ENCODE data around the gene ASB3.

Gene ASB3

DNA sequence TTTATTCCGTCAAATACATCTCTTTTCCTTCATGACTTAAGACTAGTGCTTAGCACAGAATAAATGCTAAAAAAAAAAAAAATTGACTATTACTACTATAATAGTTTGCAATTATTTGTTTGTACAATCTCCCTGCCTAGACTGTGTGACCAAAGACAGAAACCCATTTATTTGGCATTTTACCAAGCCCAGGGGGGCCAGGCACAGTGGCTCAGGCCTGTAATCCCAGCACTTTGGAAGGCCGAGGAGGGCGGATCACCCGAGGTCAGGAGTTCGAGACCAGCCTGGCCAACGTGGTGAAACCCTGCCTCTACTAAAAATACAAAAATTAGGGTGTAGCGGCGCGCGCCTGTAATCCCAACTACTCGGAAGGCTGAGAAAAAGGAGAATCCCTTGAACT, 1.4 kb downstream of the ASB3 start:
- H3K79me2 ChIP-seq (ENCODE audit: insufficient read depth, low read length) = peaks cover 96% of the 10 kb centered on the region
- no peaks in the 10 kb centered on the region for H3K27me3 ChIP-seq (ENCODE audit: insufficient read depth, low read length, poor library complexity, severe bottlenecking)
- peak overlapping the region; percentile 82 for H3K4me3 ChIP-seq (ENCODE audit: low read length, poor library complexity, severe bottlenecking)
- no peaks in the 10 kb centered on the region for H3F3A ChIP-seq (ENCODE audit: low read depth)
- peaks cover 59% of the 10 kb centered on the region for H3K4me1 ChIP-seq (ENCODE audit: insufficient read depth, low read length, poor library complexity, severe bottlenecking)
- H3K9ac ChIP-seq (ENCODE audit: low read depth, low read length, poor library complexity, severe bottlenecking) = peak overlapping the region; percentile 94
- no peaks in the 10 kb centered on the region for H3K9me3 ChIP-seq (ENCODE audit: insufficient read depth, low read depth, low read length)
- no peaks in the 10 kb centered on the region for H3K9me2 ChIP-seq (replicated peaks; ENCODE audit: low read depth, low read length)
- TF ChIP-seq, protein P1, sequence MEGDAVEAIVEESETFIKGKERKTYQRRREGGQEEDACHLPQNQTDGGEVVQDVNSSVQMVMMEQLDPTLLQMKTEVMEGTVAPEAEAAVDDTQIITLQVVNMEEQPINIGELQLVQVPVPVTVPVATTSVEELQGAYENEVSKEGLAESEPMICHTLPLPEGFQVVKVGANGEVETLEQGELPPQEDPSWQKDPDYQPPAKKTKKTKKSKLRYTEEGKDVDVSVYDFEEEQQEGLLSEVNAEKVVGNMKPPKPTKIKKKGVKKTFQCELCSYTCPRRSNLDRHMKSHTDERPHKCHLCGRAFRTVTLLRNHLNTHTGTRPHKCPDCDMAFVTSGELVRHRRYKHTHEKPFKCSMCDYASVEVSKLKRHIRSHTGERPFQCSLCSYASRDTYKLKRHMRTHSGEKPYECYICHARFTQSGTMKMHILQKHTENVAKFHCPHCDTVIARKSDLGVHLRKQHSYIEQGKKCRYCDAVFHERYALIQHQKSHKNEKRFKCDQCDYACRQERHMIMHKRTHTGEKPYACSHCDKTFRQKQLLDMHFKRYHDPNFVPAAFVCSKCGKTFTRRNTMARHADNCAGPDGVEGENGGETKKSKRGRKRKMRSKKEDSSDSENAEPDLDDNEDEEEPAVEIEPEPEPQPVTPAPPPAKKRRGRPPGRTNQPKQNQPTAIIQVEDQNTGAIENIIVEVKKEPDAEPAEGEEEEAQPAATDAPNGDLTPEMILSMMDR (conservative IDR thresholded peaks at IDR 0.05; ENCODE audit: low read length) = no peak
- no peak for TF ChIP-seq EZH2phosphoT487 (IDR thresholded peaks at IDR 0.05; ENCODE audit: borderline replicate concordance)
- H4K20me1 ChIP-seq (ENCODE audit: insufficient read depth, low read length, poor library complexity, severe bottlenecking) = peaks cover 48% of the 10 kb centered on the region
- no peak overlapping the region for H2AFZ ChIP-seq (ENCODE audit: low read length)
- H3K36me3 ChIP-seq (ENCODE audit: insufficient read depth, low read length) = peaks cover 3% of the 10 kb centered on the region; the same call in 1 of the 2 replicates
- H3K4me2 ChIP-seq (ENCODE audit: low read depth, low read length, poor library complexity, severe bottlenecking) = peak overlapping the region; percentile 91

GRCh38 chr2:53784436-53784835, 2.3 kb downstream of the ASB3 start:
- Histone ChIP-seq H3K4me3 (ENCODE audit: low read length, poor library complexity, severe bottlenecking) (peak overlapping the region; percentile 82), H3K9ac (ENCODE audit: low read depth, low read length, poor library complexity, severe bottlenecking) (peak overlapping the region; percentile 94), H3K4me1 (ENCODE audit: insufficient read depth, low read length, poor library complexity, severe bottlenecking) (peaks cover 63% of the 10 kb centered on the region), H3K36me3 (ENCODE audit: insufficient read depth, low read length) (peaks cover 6% of the 10 kb centered on the region), H3K9me3 (ENCODE audit: insufficient read depth, low read depth, low read length) (no peaks in the 10 kb centered on the region), H3K79me2 (ENCODE audit: insufficient read depth, low read length) (peaks cover 97% of the 10 kb centered on the region), H3F3A (ENCODE audit: low read depth) (no peaks in the 10 kb centered on the region), H4K20me1 (ENCODE audit: insufficient read depth, low read length, poor library complexity, severe bottlenecking) (peaks cover 50% of the 10 kb centered on the region), H3K9me2 (replicated peaks; ENCODE audit: low read depth, low read length) (no peaks in the 10 kb centered on the region), H2AFZ (ENCODE audit: low read length) (no peak overlapping the region), H3K27me3 (ENCODE audit: insufficient read depth, low read length, poor library complexity, severe bottlenecking) (no peaks in the 10 kb centered on the region), H3K4me2 (ENCODE audit: low read depth, low read length, poor library complexity, severe bottlenecking) (peak overlapping the region; percentile 91)
- TF ChIP-seq, protein P1 (conservative IDR thresholded peaks at IDR 0.05; ENCODE audit: low read length) = no peak
- TF ChIP-seq EZH2phosphoT487 (IDR thresholded peaks at IDR 0.05; ENCODE audit: borderline replicate concordance) = no peak

GRCh38 chr2:53782676-53783075, 4.1 kb downstream of the ASB3 start:
- Histone ChIP-seq H4K20me1 (ENCODE audit: insufficient read depth, low read length, poor library complexity, severe bottlenecking) (peaks cover 46% of the 10 kb centered on the region), H3K36me3 (ENCODE audit: insufficient read depth, low read length) (peaks cover 6% of the 10 kb centered on the region), H3K79me2 (ENCODE audit: insufficient read depth, low read length) (peaks cover 96% of the 10 kb centered on the region), H3K9me3 (ENCODE audit: insufficient read depth, low read depth, low read length) (no peaks in the 10 kb centered on the region), H2AFZ (ENCODE audit: low read length) (no peak overlapping the region), H3K9ac (ENCODE audit: low read depth, low read length, poor library complexity, severe bottlenecking) (peak overlapping the region; percentile 94), H3K27me3 (ENCODE audit: insufficient read depth, low read length, poor library complexity, severe bottlenecking) (no peaks in the 10 kb centered on the region), H3F3A (ENCODE audit: low read depth) (no peaks in the 10 kb centered on the region), H3K4me1 (ENCODE audit: insufficient read depth, low read length, poor library complexity, severe bottlenecking) (peaks cover 49% of the 10 kb centered on the region), H3K4me2 (ENCODE audit: low read depth, low read length, poor library complexity, severe bottlenecking) (peak overlapping the region; percentile 91), H3K4me3 (ENCODE audit: low read length, poor library complexity, severe bottlenecking) (peak overlapping the region; percentile 28), H3K9me2 (replicated peaks; ENCODE audit: low read depth, low read length) (no peaks in the 10 kb centered on the region)
- TF ChIP-seq, protein P1 (conservative IDR thresholded peaks at IDR 0.05; ENCODE audit: low read length) = no peak
- TF ChIP-seq EZH2phosphoT487 (IDR thresholded peaks at IDR 0.05; ENCODE audit: borderline replicate concordance) = no peak
